ENCODE data around the gene CPEB1. TPM values are rescaled to one million over a fixed set of nuclear protein-coding genes. Genes with fewer than 3 reads are reported as not detected.

Gene CPEB1
- total RNA-seq, 1 experiment from 2014 or later: 5.3 TPM

DNA sequence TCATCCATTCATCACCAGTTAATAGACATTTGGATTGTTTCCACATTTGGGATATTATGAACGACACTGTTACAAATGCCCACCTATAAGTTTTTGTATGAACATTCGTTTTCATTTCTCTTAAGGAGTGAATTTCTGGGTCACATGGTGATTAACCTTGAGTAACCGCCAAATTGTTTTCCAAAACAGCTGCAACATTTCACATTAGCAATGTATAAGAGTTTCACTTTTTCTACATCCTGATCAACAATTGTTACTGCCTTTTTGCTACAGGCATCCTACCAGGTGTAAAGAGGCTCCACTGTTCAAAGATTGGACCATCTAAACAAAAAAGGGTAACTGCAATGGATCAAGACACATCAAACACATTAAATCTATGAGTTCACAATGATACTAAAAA is 52.0 kb downstream of the CPEB1 start:
- DNase-seq (ENCODE audit: low read depth): no peak

DNA sequence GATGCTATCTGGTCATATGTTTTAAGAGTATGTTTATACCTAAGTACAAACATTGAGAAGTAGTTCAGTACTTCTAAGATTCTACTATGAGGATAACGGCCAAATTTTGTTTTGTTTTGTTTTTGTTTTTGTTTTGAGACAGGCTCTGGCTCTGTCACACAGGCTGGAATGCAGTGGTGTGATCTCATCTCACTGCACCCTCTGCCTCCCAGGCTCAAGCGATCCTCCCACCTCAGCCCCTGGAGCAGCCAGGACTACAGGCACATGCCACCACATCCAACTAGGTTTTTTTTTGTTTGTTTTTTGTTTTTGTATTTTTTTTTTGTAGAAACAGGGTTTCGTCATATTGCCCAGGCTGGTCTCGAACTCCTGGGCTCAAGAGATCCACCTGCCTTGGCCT is 59.4 kb downstream of the CPEB1 start:
- DNase-seq (ENCODE audit: low read depth): no peak

DNA sequence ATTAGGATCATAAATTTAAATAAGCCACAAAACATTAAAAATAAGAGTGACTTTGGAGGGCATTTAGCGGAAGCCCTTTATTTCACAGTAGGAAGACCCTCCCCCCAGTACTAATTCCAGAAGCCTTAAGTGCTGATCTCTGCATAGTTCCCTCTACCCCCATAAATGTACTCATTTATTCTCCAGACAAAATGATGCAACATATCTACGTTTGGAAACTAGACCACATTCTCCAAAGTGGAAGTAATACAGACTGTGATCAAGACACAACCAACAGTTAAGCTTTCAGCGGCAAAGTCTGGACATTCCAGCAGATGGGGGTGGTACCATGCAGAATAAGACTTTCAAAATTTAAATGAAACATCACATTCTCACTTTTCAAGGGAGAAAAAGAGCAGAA is 62.1 kb downstream of the CPEB1 start:
- DNase-seq (ENCODE audit: low read depth): peak; percentile 17

DNA sequence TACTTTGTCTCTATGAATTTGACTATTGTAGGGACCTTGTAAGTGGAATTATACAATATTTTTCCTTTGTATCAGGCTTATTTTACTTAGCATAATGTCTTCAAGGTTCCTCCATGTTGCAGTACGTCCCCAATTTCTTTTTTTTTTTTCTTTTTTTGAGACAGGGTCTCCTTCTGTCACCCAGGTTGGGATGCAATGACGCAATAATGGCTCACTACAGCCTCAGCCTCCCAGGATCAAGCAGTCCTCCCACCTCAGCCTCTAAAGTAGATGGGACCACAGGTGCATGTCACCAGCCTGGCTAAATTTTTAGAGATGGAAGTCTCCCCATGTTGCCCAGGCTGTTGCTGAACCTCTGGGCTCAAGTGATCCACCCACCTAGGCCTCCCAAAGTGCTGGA is 66.5 kb downstream of the CPEB1 start:
- DNase-seq (ENCODE audit: low read depth): no peak

DNA sequence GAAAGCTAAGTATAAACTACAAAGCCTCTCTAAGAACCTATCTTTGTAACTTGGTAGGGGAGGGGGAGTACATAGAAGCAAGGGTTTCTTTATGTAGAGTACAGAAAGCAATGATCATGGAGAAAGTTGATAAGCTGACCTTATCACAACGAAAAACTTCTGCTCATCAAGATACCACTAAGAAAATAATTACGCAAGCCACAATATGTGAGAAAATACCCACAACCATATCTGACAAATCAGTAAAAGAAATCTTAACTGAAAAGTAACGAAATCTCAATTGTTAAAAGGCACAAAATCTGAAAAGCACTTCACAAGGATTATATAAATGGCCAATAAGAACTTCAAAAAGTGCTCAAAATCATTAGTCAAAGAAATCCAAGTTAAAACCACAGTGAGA is 71.8 kb downstream of the CPEB1 start:
- DNase-seq (ENCODE audit: low read depth): no peak

DNA sequence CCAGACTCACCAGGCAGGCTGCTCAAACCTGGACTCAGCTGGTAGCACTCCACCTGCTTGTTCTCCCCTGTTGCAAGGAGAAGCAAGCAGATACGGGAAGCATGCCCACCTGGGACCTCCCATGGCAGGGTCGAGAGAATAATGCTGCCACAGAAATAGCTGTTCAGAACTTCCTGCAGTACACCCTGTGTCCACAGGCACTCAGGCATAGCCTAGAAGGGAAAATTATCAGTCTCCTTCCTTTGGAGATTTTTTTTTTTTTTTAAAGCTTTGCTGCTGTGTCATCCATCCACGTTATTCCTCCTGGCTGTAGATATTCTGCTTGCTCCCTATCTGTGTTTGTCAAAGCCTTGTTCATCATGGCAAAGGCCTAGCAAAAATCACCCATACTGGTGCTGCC is 74.2 kb downstream of the CPEB1 start:
- DNase-seq (ENCODE audit: low read depth): no peak

DNA sequence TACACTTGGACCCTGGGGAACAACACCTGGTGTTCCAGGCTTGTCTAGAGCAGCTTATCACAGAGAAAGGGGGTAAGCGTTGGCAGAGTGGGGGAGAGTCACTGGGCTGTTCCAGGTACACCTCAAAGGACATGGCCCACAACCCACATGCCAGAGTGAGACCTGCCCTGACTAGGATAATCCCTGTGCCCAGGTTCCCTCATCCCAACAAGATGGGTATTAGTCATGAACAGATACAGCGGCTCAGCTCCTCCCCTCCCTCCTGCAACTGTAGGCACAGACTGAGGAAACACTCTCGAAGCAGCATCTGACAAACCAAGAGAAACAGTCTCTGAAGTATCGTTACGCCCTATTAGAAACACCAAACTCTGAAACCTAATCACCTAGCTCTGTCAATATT is 74.9 kb downstream of the CPEB1 start:
- peak; percentile 21 for DNase-seq (ENCODE audit: low read depth)

DNA sequence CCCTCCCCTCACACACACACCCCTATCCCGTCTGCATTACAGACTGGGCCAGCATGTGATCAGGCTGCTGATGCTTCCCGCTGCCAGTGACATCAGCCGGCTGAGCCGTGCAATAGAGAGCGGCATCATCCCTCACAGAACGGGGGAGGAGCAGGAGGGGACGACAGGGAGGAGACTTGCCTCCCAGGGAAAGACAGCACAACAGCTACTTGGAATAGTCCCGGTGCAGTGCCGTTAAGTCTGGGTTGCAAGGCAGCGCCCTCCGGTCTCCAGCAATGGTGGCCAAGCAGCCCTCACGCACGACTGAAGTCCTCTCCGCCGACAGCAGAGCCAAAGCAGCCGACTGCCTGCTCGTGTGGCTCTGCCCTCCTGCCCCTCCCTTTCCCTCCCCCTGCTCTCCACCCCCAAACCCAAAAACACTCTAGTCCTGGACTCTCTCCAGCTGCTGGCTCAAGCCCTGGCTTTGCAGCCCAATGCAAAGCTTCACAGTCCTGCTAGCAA is 75.4 kb downstream of the CPEB1 start:
- DNase-seq (ENCODE audit: low read depth): peak; percentile 79

DNA sequence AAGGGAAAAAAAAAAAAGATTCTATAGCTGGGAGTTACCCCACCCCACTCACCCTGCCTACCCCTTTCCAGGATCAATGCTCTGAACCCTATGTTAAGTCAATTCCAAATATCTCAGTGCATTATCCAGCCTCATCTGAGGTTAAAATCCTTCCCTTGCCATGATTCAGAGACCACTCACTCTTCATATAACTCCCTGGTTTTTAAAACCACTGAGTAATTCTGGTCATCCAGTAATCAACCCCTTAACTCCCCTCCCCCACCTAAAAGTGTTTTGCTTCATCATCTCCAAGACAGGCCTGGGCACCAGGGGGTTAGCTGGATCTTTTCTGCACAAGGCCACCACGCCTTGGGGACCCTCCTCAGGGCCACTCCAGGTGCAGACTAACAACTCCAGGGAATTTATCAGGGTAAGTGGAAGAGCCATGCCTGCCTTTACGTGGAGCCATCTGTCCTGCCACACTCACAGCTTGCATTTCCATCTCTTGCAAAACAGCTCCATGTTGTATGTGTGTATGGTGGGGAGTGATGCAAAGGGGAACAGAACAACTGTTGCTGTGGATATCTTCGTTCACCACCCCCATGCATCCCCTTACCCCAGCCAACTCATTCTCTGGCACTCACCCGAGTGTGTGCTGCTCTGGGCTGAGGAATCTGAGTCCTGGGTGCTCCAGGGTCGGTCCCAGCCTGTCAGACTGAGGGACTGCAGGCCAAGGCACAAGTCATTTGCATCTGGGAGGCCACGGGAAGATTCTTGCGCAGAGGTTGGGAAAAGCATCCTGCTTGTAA is 76.2 kb downstream of the CPEB1 start:
- DNase-seq (ENCODE audit: low read depth): peak; percentile 60

DNA sequence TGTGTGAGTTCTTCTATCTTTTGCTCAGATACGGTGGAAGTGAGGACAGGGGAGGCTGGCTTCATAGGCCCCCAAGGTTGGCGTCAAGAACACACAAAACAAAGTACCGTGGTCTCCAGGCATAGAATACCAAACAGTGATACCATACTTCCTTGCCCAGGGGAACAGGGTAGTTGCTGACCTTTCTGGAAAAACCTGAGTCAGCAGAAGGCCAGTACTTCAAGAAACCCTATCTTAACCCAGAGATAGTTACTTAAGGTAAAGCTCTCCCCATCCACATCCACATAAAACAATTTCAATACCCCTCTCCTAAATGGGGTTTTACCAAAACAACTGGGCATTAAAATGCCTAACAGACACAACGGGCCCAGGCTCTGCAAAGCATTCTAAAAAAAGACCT is 77.3 kb downstream of the CPEB1 start:
- DNase-seq (ENCODE audit: low read depth): no peak

DNA sequence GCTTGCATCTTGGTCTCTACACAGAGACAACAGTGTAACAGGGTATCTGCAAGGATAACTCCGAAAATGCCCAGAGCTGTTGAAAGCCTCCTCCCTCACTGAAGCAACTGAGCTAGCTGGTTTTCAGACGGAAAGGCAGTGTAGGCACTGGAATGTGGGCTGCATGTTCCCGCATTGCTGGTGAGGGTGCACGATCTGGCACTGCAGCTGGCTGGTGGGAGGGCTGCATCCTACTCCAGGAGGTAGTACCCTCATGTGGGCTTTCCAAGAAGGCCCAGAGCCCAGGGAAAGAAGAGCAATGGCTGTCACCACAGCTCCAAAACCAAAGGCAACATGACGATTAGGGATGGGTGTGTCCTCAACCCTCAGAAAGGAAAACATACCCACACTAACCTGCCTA is 78.2 kb downstream of the CPEB1 start:
- no peak for DNase-seq (ENCODE audit: low read depth)

DNA sequence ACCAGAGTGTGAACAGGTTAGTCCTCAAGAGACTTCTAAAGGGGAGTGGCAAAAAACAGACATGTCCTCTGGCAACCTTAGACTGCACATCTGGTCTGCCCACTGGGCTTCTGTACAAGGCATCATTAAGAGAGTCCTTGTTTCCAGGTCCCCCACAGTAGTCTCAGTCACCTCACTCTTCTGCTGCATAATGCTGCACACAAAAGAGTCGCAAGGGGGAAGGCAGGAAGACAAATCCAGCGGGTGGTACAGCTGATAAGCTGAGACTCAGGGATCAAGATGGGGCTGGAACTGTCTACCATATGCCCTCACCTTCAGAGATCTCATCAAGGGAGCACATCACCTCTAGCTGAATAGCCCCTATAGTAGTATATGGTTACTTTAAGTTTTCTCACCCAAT is 79.5 kb downstream of the CPEB1 start:
- no peak for DNase-seq (ENCODE audit: low read depth)

DNA sequence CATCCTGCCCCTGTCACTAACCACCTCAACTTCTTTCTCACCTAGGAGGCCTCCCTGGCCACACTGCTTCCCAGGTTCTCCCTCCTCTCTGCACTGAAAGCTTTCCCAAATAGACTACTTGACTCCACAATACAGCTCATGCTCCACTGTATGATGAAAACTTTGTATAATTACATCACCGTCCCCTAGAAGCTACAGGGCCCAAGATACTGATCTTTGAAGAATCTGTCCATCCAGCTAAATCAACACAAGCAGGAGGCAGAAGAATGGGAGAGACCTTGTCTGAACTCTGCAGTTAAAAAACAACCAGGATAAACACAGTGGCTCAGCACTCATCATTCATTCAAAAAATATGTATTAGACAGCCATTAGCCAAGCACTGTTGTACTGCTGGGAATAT is 80.5 kb downstream of the CPEB1 start:
- DNase-seq (ENCODE audit: low read depth): no peak

DNA sequence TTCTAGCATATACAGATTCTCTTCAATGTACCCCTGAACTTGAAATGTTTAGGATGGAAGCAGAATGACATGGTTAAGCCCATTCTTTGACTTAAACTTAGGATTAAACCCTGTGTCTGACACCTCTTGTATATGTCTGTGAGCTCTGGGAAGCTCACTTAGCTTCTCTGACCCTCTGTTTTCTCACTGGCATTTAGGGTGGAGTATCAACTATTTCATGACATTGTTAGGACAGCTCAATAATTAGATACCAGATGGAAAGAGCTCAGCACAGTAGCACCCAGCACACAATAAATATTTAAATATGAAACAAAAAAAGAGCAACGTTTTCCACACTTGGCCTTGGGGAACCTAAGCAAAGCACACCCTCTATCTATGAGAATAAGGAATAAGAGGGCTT is 88.7 kb downstream of the CPEB1 start:
- no peak for DNase-seq (ENCODE audit: low read depth)

DNA sequence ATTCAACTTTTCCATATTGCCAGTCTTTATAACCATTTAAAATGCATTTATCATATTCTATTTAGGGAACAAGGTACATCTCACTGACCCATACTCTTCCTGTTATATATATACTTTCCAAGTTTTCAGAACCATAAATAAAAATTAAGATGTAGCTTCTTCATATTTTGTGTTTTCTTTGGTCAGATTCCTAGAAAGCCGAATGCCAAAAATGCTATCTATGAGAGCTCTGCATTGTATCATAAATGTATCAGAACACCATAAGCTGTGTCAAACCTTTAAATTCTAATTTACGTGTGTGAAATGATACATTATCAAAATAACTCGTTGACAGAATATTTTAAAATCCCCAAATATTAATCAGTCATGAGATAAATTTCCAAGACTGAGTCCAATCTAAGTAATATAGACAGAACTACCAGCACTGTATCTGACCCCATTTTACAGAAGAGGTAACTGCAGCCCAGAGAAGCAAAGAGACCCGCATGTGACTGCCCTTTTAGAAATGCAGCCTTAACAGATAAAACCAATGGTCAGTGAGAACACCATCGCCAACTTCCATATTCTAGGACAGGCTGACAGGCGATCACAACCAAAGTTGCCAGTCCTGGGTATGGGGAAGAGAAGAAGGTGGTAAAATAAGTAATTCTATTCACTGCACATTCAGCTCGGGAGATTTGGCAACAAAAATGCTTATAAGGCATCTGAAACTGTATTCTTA is 90.7 kb downstream of the CPEB1 start:
- no peak for DNase-seq (ENCODE audit: low read depth)

DNA sequence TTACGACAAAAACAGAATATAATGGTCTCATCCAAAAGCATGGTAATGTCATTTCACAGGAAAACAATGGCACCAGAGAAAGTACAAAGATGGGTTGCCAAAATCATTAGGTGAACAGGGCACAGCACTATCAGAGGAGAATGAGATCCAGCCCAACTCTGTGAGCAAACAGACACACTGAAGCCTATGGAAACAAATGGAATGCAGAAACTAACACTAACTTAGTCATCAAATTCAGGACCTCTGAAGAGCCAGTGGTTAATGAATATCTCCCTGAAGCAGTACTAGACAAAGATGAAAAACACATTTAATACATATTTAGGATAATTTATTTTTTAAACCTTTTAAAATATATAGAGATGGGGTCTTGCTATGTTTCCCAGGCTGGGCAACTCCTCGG is 92.3 kb downstream of the CPEB1 start:
- no peak for DNase-seq (ENCODE audit: low read depth)

DNA sequence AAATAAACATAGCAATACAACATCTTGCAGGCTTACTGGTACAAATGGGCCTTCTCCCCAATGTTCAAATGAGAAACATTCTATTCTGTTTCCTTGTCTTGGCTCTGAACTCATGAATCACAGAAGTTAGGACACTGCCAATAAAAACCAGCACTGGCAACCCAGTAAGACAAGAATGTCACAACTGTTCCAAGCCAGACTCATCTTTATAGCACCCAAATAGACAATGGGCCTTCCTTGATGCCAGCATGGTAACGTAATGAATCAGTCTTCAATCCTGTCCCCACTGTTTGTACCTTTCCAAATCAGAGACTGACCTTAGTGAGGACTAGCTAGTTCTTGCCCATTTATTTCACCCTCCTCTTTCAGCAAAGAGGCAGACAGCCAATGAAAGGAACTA is 92.8 kb downstream of the CPEB1 start:
- DNase-seq (ENCODE audit: low read depth): no peak

DNA sequence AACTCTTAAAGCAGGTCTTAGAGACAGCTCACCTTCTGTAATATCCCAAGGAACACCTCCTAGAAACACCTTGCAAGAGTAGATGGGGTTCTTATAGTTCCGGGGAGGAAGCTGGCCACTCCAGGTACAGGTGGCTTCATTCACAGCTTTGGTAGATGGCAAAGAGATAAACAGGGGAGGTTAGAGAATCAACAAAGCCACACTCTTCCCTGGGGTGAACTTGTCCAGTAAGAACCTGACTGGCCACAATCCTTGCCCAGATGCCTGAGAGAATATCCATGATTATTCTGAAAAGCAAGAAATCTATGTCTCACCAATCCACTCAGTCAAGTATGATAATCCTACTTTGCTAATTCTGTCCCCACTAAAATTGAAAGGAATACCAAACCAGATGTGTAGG is 93.3 kb downstream of the CPEB1 start:
- no peak for DNase-seq (ENCODE audit: low read depth)

DNA sequence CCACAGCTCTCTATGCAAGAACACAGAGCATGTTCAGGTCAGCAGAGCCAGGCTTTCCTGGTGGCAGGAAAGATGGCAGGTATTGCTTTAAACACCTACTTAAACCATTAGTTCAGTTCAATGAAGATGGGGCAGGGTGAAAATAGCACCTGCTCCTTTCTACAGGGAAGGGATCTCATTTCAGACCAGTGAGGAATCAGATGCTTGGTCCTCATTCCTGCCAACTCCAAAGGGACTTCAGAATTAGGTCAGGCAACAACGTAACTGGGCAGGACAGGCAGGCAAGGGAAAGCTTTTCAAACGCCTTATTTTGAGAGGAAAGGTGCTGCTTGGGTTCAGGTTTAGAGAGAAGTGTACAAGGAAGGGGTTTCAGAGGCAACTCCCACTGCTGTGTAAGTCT is 94.3 kb downstream of the CPEB1 start:
- DNase-seq (ENCODE audit: low read depth): no peak

DNA sequence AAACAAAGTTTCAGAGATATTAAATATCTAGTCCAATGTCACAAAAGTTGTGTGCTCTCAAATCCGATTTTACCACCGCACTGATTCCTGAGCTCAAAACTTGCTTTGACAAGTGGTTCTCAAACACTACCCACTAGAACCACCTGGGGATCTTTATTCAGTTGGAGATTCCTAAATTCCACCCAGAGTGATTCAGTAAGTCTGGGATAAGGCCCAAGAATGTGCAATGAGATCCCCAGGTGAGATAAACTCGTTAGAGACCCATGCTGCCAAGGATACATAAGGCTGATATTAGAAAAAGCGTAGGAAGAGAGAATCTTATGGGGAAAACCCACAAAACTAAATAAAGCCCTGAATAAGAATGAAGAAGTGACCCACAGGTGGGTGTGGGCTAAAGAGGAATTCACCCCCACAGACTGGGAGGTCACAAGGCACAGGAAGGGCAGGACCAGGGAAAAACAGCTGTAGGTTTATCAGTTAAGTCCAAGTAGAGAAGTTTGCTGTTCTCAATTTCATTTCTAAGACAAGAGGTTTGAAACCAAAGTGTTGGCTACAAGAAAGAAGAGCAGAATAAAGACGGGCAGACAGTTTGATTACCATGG is 95.4 kb downstream of the CPEB1 start:
- no peak for DNase-seq (ENCODE audit: low read depth)

DNA sequence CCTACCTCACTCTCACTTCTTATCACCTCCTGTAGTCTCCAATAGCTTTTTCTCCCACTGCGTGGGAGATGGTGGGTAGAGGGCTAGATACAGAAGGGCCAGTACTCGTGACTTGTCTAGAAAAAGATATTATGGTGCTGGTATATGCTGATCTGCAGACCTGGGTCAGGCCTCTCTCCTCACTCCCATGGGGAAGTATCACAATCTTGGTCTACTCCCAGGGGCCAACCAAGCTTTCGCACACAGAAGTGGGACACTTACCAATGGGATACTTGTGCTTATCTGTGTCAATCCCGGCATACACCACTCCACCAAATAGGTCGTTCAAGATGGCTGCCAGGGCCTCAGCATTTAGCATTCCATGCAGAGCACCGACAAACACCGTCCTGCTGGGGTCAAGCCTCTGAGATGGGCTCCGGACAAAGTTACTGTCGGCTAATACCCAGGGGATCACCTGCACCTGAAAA is 97.9 kb downstream of the CPEB1 start:
- DNase-seq (ENCODE audit: low read depth): no peak

DNA sequence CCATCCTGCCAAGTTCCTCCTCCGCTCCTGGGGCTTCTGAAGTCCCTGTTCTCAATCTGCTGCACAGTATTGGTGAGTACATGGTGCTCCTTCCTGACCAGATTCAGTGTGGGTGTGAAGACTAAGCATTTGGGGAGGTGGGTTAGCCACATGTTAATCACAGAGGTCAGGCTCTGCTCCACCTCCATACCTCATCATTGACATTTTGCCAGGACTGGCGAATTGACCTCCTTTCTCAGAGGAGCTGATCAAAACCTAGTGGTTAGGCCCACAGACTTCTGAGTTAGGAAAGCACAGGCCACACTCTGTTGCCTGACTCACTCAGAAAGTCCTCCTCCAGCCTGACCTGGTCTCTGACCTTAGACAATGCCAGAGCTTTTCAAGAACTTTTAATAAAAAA is 98.5 kb downstream of the CPEB1 start:
- DNase-seq (ENCODE audit: low read depth): no peak

DNA sequence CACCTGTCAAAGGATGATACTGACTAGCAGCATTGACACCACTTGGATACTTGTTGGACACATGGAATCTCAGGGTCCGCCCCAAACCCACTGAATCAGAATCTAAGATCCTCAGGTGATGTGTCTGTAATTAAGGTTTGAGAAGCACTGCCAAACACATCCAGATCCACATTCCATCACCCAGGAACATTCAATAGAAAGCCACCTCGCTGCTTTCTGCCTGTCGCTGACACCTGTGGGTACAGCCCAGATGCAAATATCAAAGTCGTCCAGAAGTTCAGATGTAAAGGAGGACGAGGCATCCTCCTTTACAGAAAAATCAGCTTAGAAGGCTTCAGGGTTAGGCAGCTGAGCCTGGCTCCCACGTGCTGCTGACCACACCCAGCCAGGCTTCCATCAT is 101.7 kb downstream of the CPEB1 start:
- no peak for DNase-seq (ENCODE audit: low read depth)
